GM18517 (cell line): ENCODE results near the gene CLDN5.

Experiments
- ATAC-seq: cut with Tn5 transposase; IDR thresholded peaks from one replicate; pipeline ENCODE4 v1.9.1; 2021; ENCODE audit warnings: mild to moderate bottlenecking, moderate library complexity; ENCODE audit not compliant: unreplicated experiment

Gene CLDN5

GRCh38 chr22:19483481-19484244 is 40.5 kb downstream of the CLDN5 start:
- no peak for ATAC-seq

DNA sequence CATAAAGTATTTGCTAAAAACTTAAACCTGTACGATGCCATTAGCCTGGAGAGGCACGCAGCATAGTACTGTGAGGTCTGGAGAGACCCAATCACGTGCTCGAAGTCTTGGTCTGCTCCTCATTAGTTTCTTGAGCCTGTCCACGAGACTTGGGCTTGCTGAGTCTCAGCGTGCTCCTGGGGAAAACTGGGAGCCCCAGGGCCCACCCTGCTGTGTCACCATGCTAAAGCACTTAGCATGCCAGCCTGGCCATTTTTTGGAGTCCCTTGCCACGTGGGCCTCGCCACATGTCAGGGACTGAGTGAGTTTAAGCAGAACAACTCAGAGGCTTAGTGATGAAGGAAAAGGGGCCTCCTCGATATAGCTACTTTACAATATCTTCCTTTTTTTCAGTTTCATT is 41.9 kb downstream of the CLDN5 start:
- no peak for ATAC-seq

GRCh38 chr22:19480789-19481188 is 43.4 kb downstream of the CLDN5 start:
- no peak for ATAC-seq

- ATAC-seq, result peak; percentile 2
Observed at GRCh38 chr22:19480173-19480568, 44.0 kb downstream of the CLDN5 start.

DNA sequence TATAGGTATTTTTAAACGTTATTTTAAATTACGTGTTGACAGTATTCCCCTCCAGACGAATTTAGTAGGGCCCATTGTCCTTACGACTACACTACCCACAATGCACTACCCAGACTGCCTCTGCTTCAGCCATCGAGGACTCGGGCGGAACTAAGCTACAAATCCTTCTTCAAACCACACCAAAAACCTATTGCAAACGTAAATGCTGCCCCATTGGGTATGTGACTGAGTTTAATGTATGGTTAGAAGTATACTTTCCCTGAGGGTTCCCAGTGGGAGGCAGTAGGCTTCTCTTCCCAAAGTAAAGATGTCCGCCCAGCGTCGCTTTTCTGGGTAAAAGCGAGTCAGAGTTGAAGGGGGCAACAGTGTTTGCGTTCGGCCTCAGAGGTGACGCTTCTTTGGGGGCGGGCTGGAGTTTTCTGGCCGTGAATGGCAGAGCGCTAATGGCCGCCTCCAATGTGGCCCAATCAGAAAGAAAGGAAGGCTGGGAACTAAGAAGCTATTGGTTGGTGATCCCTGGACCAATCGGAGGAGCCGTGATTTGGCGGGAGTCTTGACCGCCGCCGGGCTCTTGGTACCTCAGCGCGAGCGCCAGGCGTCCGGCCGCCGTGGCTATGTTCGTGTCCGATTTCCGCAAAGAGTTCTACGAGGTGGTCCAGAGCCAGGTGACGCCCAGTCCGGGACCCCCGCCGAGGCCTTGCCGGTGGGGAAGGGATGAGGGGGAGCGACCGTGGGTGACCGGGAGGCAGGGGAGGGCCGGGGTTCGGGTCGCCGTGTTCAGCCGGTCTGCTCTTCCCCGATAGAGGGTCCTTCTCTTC is 44.6 kb downstream of the CLDN5 start, which contains the start of gene CDC45:
TSS of gene CDC45 (plus strand) at position 566 of the 818 bp plus-strand sequence. CDS start at position 615, 49 bp downstream.
- peak; percentile 81 for ATAC-seq

DNA sequence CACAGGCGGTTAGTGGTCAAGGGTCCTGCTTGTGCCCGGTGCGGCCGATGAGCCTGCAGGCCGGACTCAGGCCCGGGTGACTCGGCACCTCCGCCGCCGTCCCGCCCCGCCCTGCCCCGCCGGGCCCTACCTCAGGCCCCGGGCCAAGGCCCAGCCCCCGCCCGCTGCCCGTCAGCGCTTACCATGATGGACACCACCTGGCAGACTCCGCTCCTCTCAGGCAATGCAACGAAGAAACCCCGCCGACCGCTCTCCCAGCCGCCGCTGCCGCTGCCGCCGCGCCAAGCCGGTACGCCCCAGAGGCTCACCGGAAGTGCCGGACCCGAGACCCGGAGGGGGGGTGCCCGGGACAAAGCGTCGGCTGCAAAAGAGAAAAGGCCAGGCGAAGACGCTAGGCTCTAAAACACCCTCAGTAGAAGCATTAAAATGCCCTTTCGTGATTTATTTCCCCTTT is 45.3 kb downstream of the CLDN5 start, which contains the start of gene UFD1:
TSS of gene UFD1 (minus strand) at position 293 of the 454 bp plus-strand sequence. CDS start at position 185, 108 bp downstream.
- peak; percentile 41 for ATAC-seq

GRCh38 chr22:19478045-19478900 is 45.9 kb downstream of the CLDN5 start:
- no peak for ATAC-seq

DNA sequence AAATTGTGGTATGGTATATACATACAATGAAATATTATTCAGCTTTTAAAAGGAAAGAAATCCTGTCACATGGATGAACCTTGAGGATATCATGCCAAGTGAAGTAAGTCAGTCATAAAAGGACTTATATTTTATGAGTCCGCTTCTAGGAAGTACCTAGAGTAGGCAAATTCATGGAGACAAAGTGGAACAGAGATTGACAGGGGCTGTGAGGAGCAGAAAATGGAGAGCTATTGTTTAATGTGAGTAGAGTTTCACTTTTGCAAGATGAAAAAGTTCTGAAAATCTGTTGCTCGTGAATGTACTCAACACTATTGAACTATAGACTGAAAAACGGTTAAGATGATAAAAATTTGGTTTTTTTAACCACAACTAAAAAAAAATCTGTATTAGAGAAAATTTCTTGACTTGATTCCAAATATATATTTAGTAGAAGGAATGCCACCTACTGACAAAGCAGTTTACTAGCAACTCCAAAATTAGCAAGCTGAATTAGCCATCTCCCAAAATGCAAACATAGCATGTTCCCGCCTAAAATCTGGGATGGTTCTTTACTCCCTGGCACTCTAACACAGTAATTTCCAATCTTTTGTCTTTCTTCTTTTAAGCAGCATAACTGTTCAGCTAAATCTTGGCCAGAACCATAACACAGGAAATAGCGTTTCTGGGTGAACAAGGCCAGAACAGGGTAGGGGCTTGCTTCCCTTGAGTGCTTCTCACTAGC is 46.7 kb downstream of the CLDN5 start:
- no peak for ATAC-seq

- no peak for ATAC-seq
Observed at GRCh38 chr22:19476023-19476422, 48.2 kb downstream of the CLDN5 start.

- ATAC-seq, result no peak
Observed at GRCh38 chr22:19473578-19473977, 50.6 kb downstream of the CLDN5 start.
